Stimulated activated naive B cell treated with anti-CD40 and anti-IgM and Interleukin-4, amounts not matched to agents 10 μg/mL and 1 μg/mL and 100 μg/mL, for 72 hours (primary cell): Measurements from ENCODE around the gene RPS14.
"Not testable (repeated sequence)": the region's sequence is repeated elsewhere in the genome, so short reads cannot be mapped to it uniquely, and the experiment has no call there.

Source experiments
- ATAC-seq, 2 donors: fragments of 150-1000 bp; cut with Tn5 transposase; replicated peaks; 2 replicates each; pipeline ENCODE4 v1.10.0; 2021; ENCODE audit warnings: moderate library complexity in 1 of 2
- DNase-seq: peaks from one replicate; pipeline ENCODE4 v3.0.0; 2021
- H3K27ac Mint-ChIP-seq: one replicate; pipeline ENCODE4 v1.8.0; 2022; ENCODE audit warnings: mild to moderate bottlenecking, mixed read lengths
- H3K27me3 Mint-ChIP-seq, 2 donors: one replicate each; pipeline ENCODE4 v1.8.0; 2022; ENCODE audit warnings: mixed read lengths in 2 of 2
- H3K36me3 Mint-ChIP-seq, 2 donors: one replicate each; pipeline ENCODE4 v1.8.0; 2022; ENCODE audit warnings: mixed read lengths in 2 of 2, mild to moderate bottlenecking in 1 of 2
- H3K4me1 Mint-ChIP-seq, 2 donors: one replicate each; pipeline ENCODE4 v1.8.0; 2022; ENCODE audit warnings: mixed read lengths in 2 of 2, mild to moderate bottlenecking in 1 of 2
- H3K4me3 Mint-ChIP-seq, 2 donors: one replicate each; pipeline ENCODE4 v1.8.0; 2022; ENCODE audit warnings: mild to moderate bottlenecking in 2 of 2, mixed read lengths in 2 of 2, moderate library complexity in 1 of 2
- H3K9me3 Mint-ChIP-seq, 2 donors: one replicate each; pipeline ENCODE4 v1.8.0; 2022; ENCODE audit warnings: mixed read lengths in 2 of 2, mild to moderate bottlenecking in 1 of 2

RPS14 gene

DNA sequence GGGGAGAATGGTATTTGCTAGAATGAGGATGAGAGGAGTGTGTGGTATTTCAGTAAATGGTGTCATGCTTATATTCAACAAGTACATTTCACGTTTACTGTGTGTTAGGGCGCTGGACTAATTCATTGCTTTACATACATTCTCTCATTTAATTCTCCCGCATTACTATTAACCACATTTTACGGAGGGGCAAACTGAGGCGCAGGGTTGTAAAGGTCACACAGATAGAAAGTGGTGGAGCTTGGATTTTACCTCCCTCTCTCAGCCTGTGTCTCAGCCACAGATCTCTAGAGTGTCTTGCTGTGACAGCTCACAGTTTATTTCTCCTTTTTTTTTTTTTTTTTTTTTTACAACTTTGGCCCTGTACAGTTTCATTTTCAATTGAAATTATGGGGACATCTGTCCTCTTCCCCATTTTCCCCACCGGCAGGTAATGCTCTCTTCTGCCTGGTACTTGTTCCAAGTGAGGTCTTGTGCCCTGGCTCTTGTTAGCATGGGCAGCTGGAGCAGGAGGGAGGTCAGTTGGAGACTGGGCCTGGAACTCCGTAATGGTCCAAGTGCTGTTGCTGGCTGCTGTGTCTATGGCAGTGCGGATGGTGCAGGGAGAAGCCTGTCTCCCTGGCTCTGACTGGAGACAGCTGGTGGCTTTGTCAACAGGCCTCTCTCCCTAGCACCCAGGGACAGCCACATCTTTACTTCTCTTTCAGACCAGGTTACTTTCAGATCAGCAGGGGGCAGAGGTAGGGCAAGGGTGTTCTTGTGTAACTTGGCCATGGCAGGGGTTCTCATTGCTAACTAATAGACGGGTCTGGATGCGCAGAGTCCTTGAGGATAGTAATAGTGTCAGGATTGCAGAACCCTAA, 37.9 kb upstream of the RPS14 start:
- Mint-ChIP-seq H3K4me1 (peaks cover 33 to 48% of the 10 kb centered on the region in 2 donors), H3K27me3 (peaks cover 0 to 3% of the 10 kb centered on the region in 2 donors)

DNA sequence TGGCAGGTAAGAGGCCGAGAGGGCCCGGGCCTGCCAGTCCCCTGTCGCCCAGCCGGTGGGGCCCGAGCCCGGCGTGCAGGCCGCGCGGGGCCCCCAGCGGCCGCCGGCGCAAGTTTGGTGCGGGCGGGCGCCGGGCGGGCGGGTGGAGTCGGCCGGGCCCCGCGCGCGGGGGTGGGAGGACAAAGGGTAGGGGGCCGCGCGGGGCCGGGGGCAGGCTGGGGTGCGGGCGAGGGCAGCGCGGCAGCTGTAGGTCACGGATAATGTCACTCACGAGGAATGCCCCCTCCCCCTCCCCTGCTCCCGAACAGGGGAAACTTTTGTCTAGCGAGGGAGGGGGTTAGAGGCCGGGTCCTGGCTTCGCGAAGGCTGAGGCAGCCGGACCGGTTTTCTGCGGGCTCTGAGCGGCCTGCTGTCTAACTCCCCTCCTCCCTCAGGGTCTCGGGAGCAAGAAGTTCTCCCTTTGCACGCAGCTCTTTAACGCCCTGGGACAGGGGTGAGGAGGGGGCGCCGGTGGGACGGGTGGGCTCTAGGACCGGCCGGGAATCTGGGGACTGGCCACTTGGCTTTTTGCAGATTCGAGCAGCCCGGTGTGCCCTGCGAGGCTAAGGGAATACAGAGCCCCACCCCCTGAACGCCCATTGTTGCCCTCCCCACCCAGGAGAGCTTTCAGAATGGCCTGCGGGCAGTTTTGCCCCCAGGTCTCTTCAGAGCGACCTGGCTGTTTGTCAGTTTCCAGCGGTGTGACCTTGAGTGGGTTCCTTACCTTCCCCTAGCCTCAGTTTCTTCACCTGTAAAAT, 37.1 kb upstream of the RPS14 start:
- DNase-seq, result peak; percentile 46
- Mint-ChIP-seq H3K27ac (peak overlapping the region; percentile 86), H3K36me3 (no peaks in the 10 kb centered on the region), H3K4me3 (peak overlapping the region; percentile 62 to 68), H3K9me3 (no peaks in the 10 kb centered on the region), H3K27me3 (peaks cover 0 to 3% of the 10 kb centered on the region in 2 donors), H3K4me1 (peaks cover 33 to 48% of the 10 kb centered on the region in 2 donors)
- ATAC-seq, result peak; percentile 24 to 35

More for the DNA sequence above, 37.9 kb upstream of the RPS14 start:
- Mint-ChIP-seq H3K27ac (peak overlapping the region; percentile 86), H3K9me3 (no peaks in the 10 kb centered on the region), H3K4me3 (peak overlapping the region; percentile 62 to 68), H3K36me3 (no peaks in the 10 kb centered on the region)
- no peak for DNase-seq
- peak; percentile 26 to 37 for ATAC-seq

DNA sequence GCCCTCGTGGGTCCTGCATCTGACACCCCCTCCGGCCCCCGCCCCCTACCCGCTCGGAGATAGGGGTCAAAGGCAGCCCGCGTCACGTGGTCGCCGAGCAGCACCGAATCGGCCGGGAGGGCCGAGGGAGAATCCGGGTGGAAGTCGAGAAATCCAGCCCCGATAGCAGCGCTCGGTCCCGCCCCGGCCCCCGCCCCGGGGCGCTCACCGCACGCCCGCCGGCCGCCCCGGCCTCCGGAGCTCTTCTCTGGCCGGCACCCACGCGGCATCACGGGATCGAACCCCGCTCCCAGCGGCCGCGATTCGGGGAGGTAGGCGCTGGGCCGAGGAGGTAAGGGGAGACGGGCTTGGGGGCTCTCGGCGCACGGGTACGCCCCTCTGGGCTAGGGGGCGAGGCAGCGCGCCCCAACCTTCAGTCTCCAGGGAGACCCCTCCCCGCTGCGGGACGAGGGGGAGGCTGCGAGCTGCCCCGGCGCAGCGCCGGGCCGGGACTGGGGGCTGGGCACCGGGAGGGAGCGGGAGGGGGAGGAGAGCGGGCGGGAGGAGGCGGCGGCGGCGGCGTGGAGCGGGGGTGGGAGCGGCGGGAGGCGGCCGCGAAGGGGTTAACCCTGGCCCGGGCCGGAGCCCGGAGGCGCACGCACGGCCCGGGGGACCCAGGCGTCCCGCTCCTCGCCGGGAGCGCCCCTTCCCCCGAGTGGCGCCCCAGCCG, 36.3 kb upstream of the RPS14 start:
- H3K4me1 Mint-ChIP-seq, result peaks cover 31 to 45% of the 10 kb centered on the region in 2 donors
- H3K4me3 Mint-ChIP-seq, result peak overlapping the region; percentile 39 to 70
- DNase-seq, result peak; percentile 20
- peak; percentile 21 to 24 for ATAC-seq
- H3K27me3 Mint-ChIP-seq, result peaks cover 0 to 3% of the 10 kb centered on the region in 2 donors
- no peak overlapping the region for H3K27ac Mint-ChIP-seq
- H3K36me3 Mint-ChIP-seq, result no peaks in the 10 kb centered on the region
- no peaks in the 10 kb centered on the region for H3K9me3 Mint-ChIP-seq

DNA sequence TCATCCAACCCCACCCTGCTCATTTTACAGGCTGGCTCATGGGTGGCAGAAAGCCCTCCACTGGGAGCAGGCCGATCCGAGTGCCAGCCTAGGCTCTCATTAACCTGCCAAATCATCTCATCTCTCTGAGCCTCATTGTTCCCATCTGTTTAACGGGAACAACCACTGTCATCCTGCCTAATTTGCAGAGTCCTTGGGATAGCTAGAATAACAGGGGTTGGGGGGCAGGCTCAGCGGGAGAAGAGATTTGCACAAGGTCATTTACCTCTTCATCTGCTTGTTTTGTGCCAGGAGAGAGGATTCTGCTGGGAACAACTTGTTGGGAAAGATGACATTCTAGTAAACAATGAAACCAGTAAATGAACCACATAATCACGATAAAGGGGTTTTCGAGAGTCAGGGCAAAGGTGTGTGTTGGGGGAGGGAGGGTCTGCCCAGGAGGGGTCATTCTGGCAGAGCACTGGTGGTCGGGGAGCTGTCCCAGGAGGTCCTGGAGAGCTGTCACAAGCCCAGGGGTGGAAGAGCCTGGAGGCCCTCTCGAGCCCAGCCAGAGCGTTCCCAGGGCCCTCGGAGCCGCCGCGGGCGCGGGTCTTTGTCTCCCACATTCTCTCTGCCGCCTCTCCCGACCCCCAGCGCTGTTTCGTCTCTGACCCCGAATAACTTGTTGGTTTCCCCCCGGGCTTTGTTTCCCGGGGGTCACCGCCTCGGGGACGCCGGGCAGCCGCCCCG, 35.6 kb upstream of the RPS14 start:
- H3K4me1 Mint-ChIP-seq, result peaks cover 27 to 37% of the 10 kb centered on the region in 2 donors
- no peaks in the 10 kb centered on the region for H3K9me3 Mint-ChIP-seq
- DNase-seq, result no peak
- peak overlapping the region; percentile 72 for H3K27ac Mint-ChIP-seq
- ATAC-seq, result no peak
- H3K36me3 Mint-ChIP-seq, result no peaks in the 10 kb centered on the region
- H3K4me3 Mint-ChIP-seq, result peak overlapping the region; percentile 70 to 79
- peaks cover 0 to 3% of the 10 kb centered on the region in 2 donors for H3K27me3 Mint-ChIP-seq

DNA sequence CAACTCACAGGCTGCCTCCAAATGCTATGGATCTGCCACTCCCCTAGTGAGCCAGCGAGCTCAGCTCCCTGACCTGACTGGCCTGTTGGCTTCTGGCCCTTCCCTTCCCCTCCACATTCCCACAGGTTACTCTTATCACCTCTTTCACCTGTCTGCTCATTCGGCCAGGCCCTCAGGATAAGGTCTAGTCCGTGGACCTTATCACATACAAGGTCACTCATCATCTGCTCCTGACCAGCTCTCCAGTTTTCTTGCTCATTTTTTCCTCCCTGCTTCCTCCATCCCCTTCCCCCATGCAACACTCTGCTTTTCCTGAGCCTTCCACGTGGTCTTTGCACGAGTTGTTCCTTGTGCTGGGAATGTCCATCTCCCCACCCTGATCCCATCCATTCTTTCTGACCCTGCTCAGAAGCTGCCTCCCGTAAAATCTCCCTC, 32.5 kb upstream of the RPS14 start:
- Mint-ChIP-seq H3K27me3 (peaks cover under 1 to 3% of the 10 kb centered on the region in 2 donors), H3K9me3 (no peaks in the 10 kb centered on the region), H3K4me1 (peaks cover 3 to 6% of the 10 kb centered on the region in 2 donors), H3K4me3 (no peak overlapping the region), H3K36me3 (no peaks in the 10 kb centered on the region), H3K27ac (no peak overlapping the region)
- no peak for ATAC-seq
- no peak for DNase-seq

DNA sequence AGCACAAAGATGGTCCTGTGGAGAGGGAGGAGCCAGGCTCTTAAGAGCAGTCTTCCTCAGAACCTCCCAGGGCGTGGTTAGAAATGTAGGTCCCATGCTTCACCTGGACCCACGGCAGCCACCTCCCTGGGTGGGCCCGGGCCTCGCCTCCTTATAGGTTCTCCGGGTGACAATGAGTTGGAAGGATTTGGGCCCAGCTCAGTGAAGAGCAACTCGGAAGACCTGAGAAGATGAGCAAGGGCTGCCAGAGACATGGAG, 32.1 kb upstream of the RPS14 start:
- Mint-ChIP-seq H3K36me3 (no peaks in the 10 kb centered on the region), H3K4me3 (no peak overlapping the region)

DNA sequence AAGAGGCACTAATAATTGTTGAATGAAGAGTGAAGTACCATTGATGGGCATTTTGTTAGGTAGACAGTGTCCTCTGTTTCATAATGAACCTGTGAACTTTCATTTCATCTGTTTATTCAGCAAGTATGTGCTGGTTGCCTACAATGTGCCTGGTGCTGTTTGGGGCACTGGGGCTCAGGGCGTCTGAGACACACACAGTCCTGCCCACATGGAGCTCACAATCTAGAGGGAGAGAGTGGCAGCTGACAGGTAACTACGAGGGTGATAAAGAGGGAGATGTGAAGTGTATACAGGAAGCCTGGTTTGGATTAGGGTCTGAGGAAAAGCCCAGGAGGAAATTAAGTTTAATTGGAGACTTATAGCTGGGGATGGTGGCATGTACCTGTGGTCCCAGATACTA, 29.9 kb upstream of the RPS14 start:
- DNase-seq, result no peak
- ATAC-seq, result no peak
- Mint-ChIP-seq H3K4me1 (peaks cover 7 to 20% of the 10 kb centered on the region in 2 donors), H3K4me3 (no peak overlapping the region), H3K27ac (no peak overlapping the region), H3K9me3 (no peaks in the 10 kb centered on the region), H3K36me3 (no peaks in the 10 kb centered on the region), H3K27me3 (peaks cover 0 to 8% of the 10 kb centered on the region in 2 donors)

More for the DNA sequence above, 32.1 kb upstream of the RPS14 start:
- DNase-seq (no peak), ATAC-seq (no peak)
- Mint-ChIP-seq H3K27ac (no peak overlapping the region), H3K9me3 (no peaks in the 10 kb centered on the region), H3K4me1 (peaks cover 6 to 8% of the 10 kb centered on the region in 2 donors), H3K27me3 (peaks cover 3 to 4% of the 10 kb centered on the region in 2 donors)

DNA sequence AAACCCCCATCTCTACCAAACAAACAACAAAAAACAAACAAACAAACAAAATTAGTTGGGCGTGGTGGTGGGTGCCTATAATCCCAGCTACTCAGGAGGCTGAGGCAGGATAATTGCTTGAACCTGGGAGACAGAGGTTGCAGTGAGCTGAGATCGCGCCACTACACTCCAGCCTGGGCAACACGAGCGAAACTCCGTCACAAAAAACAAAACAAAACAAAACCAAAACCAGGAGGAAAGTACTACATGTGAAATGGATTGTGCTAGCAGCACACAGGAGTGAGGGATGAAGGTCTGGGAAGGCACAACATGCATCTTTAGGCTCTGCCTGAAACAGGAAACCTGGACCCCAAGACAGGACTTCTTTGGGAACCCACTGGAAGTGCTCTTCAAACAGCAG, 27.0 kb upstream of the RPS14 start:
- H3K4me1 Mint-ChIP-seq, result peaks cover 7 to 16% of the 10 kb centered on the region in 2 donors
- not testable (repeated sequence) for H3K27me3 Mint-ChIP-seq, ATAC-seq, H3K27ac Mint-ChIP-seq, H3K4me3 Mint-ChIP-seq, DNase-seq, H3K36me3 Mint-ChIP-seq, H3K9me3 Mint-ChIP-seq

DNA sequence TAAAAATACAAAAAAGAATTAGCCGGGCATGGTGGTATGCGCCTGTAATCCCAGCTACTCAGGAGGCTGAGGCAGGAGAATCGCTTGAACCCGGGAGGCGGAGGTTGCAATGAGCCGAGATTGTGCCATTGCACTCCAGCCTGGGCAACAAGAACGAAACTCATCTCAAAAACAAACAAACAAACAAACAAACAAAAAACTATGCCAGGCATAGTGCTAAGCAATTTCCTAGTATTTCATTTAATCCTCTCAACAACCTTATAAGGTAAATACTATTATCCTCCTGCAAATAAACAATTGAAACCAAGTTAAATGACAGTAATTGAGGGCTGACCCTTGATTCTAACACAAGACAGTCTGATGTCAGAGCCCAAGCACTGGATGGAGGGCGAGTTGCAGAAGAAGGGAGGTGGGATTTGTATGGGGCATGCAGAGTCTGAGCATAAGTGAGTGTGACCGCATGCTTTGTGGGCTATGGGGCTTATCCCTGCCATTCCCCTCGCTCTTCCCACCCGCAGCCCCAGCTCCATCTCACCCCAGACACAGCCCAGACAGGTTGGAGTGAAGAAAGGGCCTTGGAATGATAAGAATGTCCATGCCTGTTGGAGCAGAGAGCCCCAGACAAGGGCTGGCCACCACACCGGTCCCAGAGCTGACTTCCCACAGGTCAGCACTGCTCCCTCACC, 24.3 kb upstream of the RPS14 start:
- H3K9me3 Mint-ChIP-seq, result no peaks in the 10 kb centered on the region
- H3K36me3 Mint-ChIP-seq, result no peaks in the 10 kb centered on the region
- ATAC-seq, result no peak
- peaks cover 7 to 16% of the 10 kb centered on the region in 2 donors for H3K4me1 Mint-ChIP-seq
- H3K27me3 Mint-ChIP-seq, result peaks cover 0 to 8% of the 10 kb centered on the region in 2 donors
- H3K27ac Mint-ChIP-seq, result no peak overlapping the region
- H3K4me3 Mint-ChIP-seq, result no peak overlapping the region
- no peak for DNase-seq

DNA sequence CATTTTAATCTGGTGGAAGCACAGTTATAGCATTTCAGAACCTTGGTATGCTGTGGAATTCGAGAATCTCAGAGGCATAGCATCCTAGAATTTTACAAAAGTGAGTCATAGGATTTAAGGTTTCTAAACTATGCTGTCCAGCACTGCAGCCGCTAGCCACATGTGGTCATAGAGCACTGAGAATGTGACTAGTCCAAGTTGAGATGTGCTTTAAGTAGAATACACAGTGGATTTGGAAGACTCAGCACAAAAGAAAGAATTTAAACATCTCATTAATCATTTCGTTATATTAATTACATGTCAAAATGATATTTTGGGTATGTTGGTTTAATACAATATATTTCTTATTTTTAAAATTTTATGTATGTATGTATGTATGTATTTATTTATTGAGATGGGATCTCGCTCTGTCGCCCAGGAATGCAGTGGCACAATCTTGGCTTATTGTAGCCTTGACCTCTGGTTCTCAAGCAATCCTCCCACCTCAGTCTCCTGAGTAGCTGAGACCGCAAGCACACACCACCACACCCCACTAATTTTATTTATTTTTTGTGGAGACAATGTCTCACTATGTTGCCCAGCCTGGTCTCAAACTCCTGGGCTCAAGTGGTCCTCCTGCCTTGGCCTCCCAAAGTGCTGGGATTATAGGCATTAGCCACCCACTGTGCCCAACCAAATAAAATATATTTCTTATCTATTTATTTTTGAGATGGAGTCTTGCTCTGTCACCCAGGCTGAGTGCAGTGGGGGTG, 20.4 kb upstream of the RPS14 start:
- no peaks in the 10 kb centered on the region for H3K4me1 Mint-ChIP-seq
- H3K9me3 Mint-ChIP-seq, result no peaks in the 10 kb centered on the region
- no peaks in the 10 kb centered on the region for H3K27me3 Mint-ChIP-seq
- ATAC-seq (no peak), DNase-seq (no peak)
- H3K36me3 Mint-ChIP-seq, result no peaks in the 10 kb centered on the region
- H3K4me3 Mint-ChIP-seq, result no peak overlapping the region
- H3K27ac Mint-ChIP-seq, result no peak overlapping the region

DNA sequence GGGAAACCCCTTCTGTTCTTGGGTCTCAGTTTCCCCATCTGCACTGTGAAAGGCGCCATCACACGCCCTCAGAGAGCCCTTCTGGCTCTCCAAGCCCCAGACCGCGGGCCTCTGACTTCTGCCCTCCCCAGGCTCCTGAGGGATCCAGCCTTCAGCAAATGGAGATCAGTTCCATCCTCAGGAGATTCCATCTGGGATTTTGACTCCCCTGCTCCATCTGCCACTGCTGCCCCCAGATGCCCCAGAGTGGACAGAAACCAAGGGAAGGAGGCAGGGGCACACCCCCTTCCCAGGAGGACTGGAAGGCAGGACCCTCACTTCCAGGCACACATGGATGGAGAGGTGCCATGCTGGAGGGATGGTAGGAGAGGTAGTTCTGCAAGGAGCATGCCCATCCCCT, 18.7 kb upstream of the RPS14 start:
- no peak for DNase-seq
- no peak for ATAC-seq
- Mint-ChIP-seq H3K4me1 (no peaks in the 10 kb centered on the region), H3K27me3 (no peaks in the 10 kb centered on the region), H3K4me3 (no peak overlapping the region), H3K9me3 (no peaks in the 10 kb centered on the region), H3K36me3 (no peaks in the 10 kb centered on the region), H3K27ac (no peak overlapping the region)

DNA sequence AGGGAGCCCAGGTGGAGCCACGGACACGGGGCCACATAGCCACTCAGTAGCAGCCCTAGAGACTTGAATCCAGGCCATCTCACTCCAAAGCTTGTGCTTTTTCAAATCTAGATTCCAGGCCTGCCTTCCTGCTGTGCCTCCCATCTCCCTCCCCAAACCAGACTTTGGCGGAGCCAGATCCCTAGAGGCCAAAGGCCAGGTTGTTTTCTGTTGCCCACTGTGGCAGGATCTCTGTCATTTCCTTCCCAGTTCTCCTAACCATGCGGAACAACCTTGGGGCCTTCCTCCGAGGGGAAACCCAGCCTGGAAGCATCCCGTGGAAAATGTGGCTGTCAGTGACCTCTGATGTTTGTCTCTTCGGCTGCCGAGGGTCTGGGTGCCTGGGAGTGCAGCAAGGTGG, 16.4 kb upstream of the RPS14 start:
- Mint-ChIP-seq H3K4me3 (no peak overlapping the region), H3K36me3 (no peaks in the 10 kb centered on the region), H3K9me3 (no peaks in the 10 kb centered on the region), H3K27ac (no peak overlapping the region), H3K4me1 (peaks cover 8 to 12% of the 10 kb centered on the region in 2 donors), H3K27me3 (no peaks in the 10 kb centered on the region)
- ATAC-seq (no peak), DNase-seq (no peak)

DNA sequence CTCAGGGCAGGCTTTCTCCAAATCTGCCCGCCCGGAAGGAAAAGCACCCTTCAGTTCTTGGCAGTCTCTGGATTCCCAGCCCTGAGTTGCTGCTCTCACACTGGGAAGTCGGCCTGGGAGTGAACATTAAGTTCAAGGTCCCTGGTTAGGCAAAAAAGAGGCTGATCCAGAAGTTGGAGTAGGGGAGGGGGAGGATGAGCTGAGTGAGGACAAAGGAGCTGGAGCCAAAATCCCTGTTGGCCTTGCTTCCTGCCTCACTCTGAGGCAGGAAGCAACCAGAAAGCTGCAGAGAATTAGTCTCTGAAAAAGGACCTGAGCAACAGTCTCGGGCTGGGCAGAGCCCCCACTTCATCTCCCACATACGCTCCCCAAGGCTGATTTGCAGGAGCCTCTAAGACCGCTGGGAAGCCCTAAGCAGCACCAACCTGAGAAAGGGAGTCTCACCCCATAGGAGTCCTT, 15.0 kb upstream of the RPS14 start:
- H3K4me3 Mint-ChIP-seq, result no peak overlapping the region
- no peak for ATAC-seq
- H3K36me3 Mint-ChIP-seq, result no peaks in the 10 kb centered on the region

More for the DNA sequence above, 15.0 kb upstream of the RPS14 start:
- no peak for DNase-seq
- no peaks in the 10 kb centered on the region for H3K27me3 Mint-ChIP-seq
- no peak overlapping the region for H3K27ac Mint-ChIP-seq
- no peaks in the 10 kb centered on the region for H3K9me3 Mint-ChIP-seq
- H3K4me1 Mint-ChIP-seq, result peaks cover 13 to 22% of the 10 kb centered on the region in 2 donors
